GM12878 (cell line): ENCODE measurements around the gene NLGN3. TPM values are rescaled to one million over a fixed set of nuclear protein-coding genes. Genes with fewer than 3 reads are reported as not detected.

Experiments
- ATAC-seq: fragments of 200-7000 bp; cut with Tn5 transposase; 3 replicates; pipeline ENCODE4 v1.9.1; 2020; ENCODE audit warnings: mild to moderate bottlenecking, moderate library complexity
- BruUV-seq: library from RNA; stranded (reverse); fragments of 400-500 nt; replicated peaks from 2 replicates; lab custom pipeline; 2021; lab: Mats Ljungman, UMichigan
- CTCF ChIA-PET: fragments of 300-600 bp; sonication (Branson Sonifier 250); formaldehyde crosslinking; extraction: SDS; loops from one replicate; lab custom pipeline; 2021; ENCODE audit warnings: inconsistent platforms; lab: Yijun Ruan, JAX
- POLR2A ChIA-PET: fragments of 350-600 bp; formaldehyde crosslinking; extraction: SDS; loops from one replicate; lab custom pipeline; 2021; ENCODE audit warnings: inconsistent platforms; lab: Charles Lee
- RAD21 ChIA-PET: fragments of 300-600 bp; sonication (Branson Sonifier 250); formaldehyde crosslinking; loops from one replicate; lab custom pipeline; 2023; ENCODE audit warnings: antibody characterized with exemption; ENCODE audit not compliant: unreplicated experiment; lab: Charles Lee
- SMC1A ChIA-PET: fragments of 300-600 bp; sonication (Branson Sonifier 250); formaldehyde crosslinking; loops from one replicate; lab custom pipeline; 2023; ENCODE audit not compliant: unreplicated experiment, uncharacterized antibody; lab: Charles Lee
- DNase-seq: peaks from one replicate; pipeline ENCODE4 v3.0.0-alpha.2; 2011; ENCODE audit warnings: low read depth, low spot score
- FAIRE-seq: peaks from 3 replicates; lab custom pipeline; 2011; peaks lifted over from hg19 to GRCh38; lab: Jason Lieb, UNC
- H2AFZ ChIP-seq: 2 replicates; pipeline ENCODE4 v1.6.0; 2011; ENCODE audit warnings: low read depth, low read length, control low read depth; ENCODE audit not compliant: control insufficient read depth
- H3K27ac ChIP-seq: 2 replicates; pipeline ENCODE4 v1.5.1; 2011; ENCODE audit warnings: control low read depth; ENCODE audit not compliant: control insufficient read depth, insufficient read depth
- H3K27me3 ChIP-seq, 2 experiments: replicated peaks in 1 of 2; 2 replicates each; pipeline versions ENCODE4 v1.6.0 to v1.6.1; 2011; ENCODE audit warnings: low read length in 1 of 2; ENCODE audit not compliant: control insufficient read depth in 2 of 2, insufficient read depth in 2 of 2
- H3K36me3 ChIP-seq, 2 experiments: 2 replicates each; pipeline ENCODE4 v1.5.1; 2011; ENCODE audit warnings: low read length in 1 of 2; ENCODE audit not compliant: control insufficient read depth in 2 of 2, insufficient read depth in 2 of 2
- H3K4me1 ChIP-seq: 2 replicates; pipeline ENCODE4 v1.6.1; 2011; ENCODE audit warnings: mild to moderate bottlenecking, low read length, moderate library complexity, mixed read lengths; ENCODE audit not compliant: control insufficient read depth, insufficient read depth
- H3K4me2 ChIP-seq: 2 replicates; pipeline ENCODE4 v1.6.0; 2011; ENCODE audit warnings: control low read depth; ENCODE audit not compliant: control insufficient read depth, insufficient read depth
- H3K4me3 ChIP-seq: fragments of 200-600 bp; sonication (generic); 2 replicates; pipeline ENCODE4 v1.5.1; 2016
- H3K79me2 ChIP-seq: 2 replicates; pipeline ENCODE4 v1.6.0; 2011; ENCODE audit warnings: low read length; ENCODE audit not compliant: control insufficient read depth, insufficient read depth
- H3K9ac ChIP-seq: 2 replicates; pipeline ENCODE4 v1.8.0; 2011; ENCODE audit warnings: low read length, control low read depth, mixed read lengths; ENCODE audit not compliant: control insufficient read depth, insufficient read depth
- H3K9me3 ChIP-seq: replicated peaks from 3 replicates; pipeline ENCODE4 v1.5.1; 2011; ENCODE audit warnings: mild to moderate bottlenecking, low read length; ENCODE audit not compliant: control insufficient read depth, insufficient read depth
- H4K20me1 ChIP-seq: 2 replicates; pipeline ENCODE4 v1.6.0; 2011; ENCODE audit not compliant: control insufficient read depth, insufficient read depth
- ATF7 ChIP-seq: fragments of 450-650 bp; IDR thresholded peaks from 2 replicates; pipeline ENCODE4 v1.6.1; 2016; ENCODE audit warnings: low read depth, mild to moderate bottlenecking
- CBFB ChIP-seq: IDR thresholded peaks from 2 replicates; pipeline ENCODE4 v1.6.1; 2016; ENCODE audit warnings: antibody characterized with exemption, low read depth
- JUNB ChIP-seq: IDR thresholded peaks from 2 replicates; pipeline ENCODE4 v1.6.1; 2016; ENCODE audit warnings: antibody characterized with exemption, mild to moderate bottlenecking
- RCOR1 ChIP-seq: conservative IDR thresholded peaks from 2 replicates; pipeline ENCODE4 v1.6.1; 2012; ENCODE audit warnings: low read depth, low read length, improper control_type of control experiment
- SREBF2 ChIP-seq: IDR thresholded peaks from 2 replicates; pipeline ENCODE4 v1.6.1; 2012; ENCODE audit warnings: mild to moderate bottlenecking, low read length
- ZSCAN29 ChIP-seq: fragments of 450-650 bp; IDR thresholded peaks from 2 replicates; pipeline ENCODE4 v1.6.1; 2017; ENCODE audit warnings: mild to moderate bottlenecking, moderate library complexity
- WGBS: methylation state at CpG from one replicate; pipeline ENCODE4 v1.1.6; 2016; ENCODE audit warnings: low lambda C conversion rate; ENCODE audit not compliant: insufficient replicate concordance, insufficient coverage; ENCODE audit errors: missing lambda C conversion rate; 5-methylcytosine and 5-hydroxymethylcytosine counted together
- in situ Hi-C: fragments of 300-500 bp; cut with MboI; formaldehyde crosslinking; loops from 9 replicates; pipeline ENCODE4 v1.14.3; 2018; ENCODE audit warnings: mixed read lengths
- intact Hi-C: fragments of 100-400 bp; cut with micrococcal nuclease; formaldehyde crosslinking; loops from one replicate; pipeline ENCODE4 v1.14.2; 2022; ENCODE audit not compliant: unreplicated experiment
- polyA plus RNA-seq, 11 experiments: library from polyadenylated mRNA; depleted of rRNA in 4 of 11; unstranded in 6 of 11; stranded (reverse) in 5 of 11; fragments of >200 nt; fragmentation: Nextera tagmentation in 4 of 11; fragmentation: Illumina TruSeq in 1 of 11; extraction: Ambion mirVana in 4 of 11; extraction: Trizol in 1 of 11; gene quantifications; 1 replicate in 1 of 11; 2 replicates in 10 of 11; pipeline versions ENCODE4 v1.2.1 to v1.2.3, GENCODE V29; 2011 to 2016; ENCODE audit warnings: inconsistent platforms in 2 of 11, missing spikeins in 2 of 11, low read depth in 1 of 11
- total RNA-seq, 4 experiments: library from RNA; depleted of rRNA in 3 of 4; stranded (reverse); fragments of >200 nt in 3 of 4; fragmentation: Illumina TruSeq in 1 of 4; extraction: Trizol in 1 of 4; gene quantifications; 2 replicates each; pipeline versions ENCODE4 v1.2.1 to v1.2.3, GENCODE V29; 2013 to 2021
- TF ChIP-seq, protein P1 (sequence below): IDR thresholded peaks from 2 replicates; pipeline ENCODE4 v1.6.1; 2011; ENCODE audit warnings: borderline replicate concordance, low read depth, mild to moderate bottlenecking, moderate library complexity, mixed read lengths, low read length; ENCODE audit not compliant: insufficient read depth; ENCODE audit errors: extremely low read length
- TF ChIP-seq, protein P2 (sequence below): IDR thresholded peaks from 2 replicates; pipeline ENCODE4 v1.6.1; 2011; ENCODE audit warnings: low read depth, low read length, improper control_type of control experiment, borderline replicate concordance
- TF ChIP-seq, protein P3 (sequence below): fragments of 450-650 bp; conservative IDR thresholded peaks from 2 replicates; pipeline ENCODE4 v1.6.1; 2017; ENCODE audit warnings: mild to moderate bottlenecking, moderate library complexity
- TF ChIP-seq, protein P4 (sequence below): fragments of 150-350 bp; IDR thresholded peaks from 2 replicates; pipeline ENCODE4 v1.6.1; 2016; ENCODE audit warnings: low read depth, low read length
- TF ChIP-seq, protein P5 (sequence below): fragments of 450-650 bp; formaldehyde crosslinking; IDR thresholded peaks from 2 replicates; pipeline ENCODE4 v1.4.0; 2020; ENCODE audit warnings: mild to moderate bottlenecking, moderate library complexity

The NLGN3 gene
- total and polyA plus RNA-seq, 10 of the 15 experiments (the other 5 are each of a cell fraction or from before 2014, with no cell fraction given), result 0.07 to 0.73 (median 0.28) TPM

DNA sequence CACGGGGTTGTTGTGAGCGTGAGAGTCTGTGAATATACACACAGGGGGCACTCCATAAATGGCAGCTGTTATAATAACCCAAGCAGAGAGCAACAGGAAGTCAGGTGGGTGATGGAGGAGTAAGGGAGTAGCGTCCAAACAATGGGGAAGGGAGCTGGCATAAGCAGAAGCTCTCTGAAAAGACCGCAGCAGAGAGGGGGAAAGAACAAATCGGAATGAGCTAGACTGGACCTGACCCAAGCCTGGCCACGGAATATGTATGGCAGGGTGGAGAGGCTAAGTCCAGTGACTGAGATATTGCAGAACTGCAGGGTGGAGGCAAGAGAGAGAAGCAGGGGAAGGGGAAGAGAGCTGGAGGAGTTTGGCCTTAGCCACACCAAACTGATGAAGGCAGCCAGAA is 71.8 kb downstream of the NLGN3 start:
- ChIA-PET CTCF (interaction anchor here (0.6 kb wide), 1 partner anchor 807 kb away, joined by 4 read pairs; no protein-coding TSS in a partner anchor), SMC1A (interaction anchor here (0.9 kb wide), 1 partner anchor 18 kb away, joined by 5 read pairs; no protein-coding TSS in a partner anchor), POLR2A (interaction anchor here (1.0 kb wide), 1 partner anchor 190 kb away, joined by 4 read pairs; no protein-coding TSS in a partner anchor), RAD21 (interaction anchor here (0.9 to 1.0 kb wide), 2 partner anchors 18 to 382 kb away, joined by 3 read pairs; no protein-coding TSS in a partner anchor)
- Histone ChIP-seq H4K20me1 (no peaks in the 10 kb centered on the region), H3K4me3 (no peak overlapping the region), H3K4me2 (no peak overlapping the region), H2AFZ (no peak overlapping the region), H3K9me3 (no peaks in the 10 kb centered on the region), H3K27ac (no peak overlapping the region), H3K27me3 (no peaks in the 10 kb centered on the region; a peak in 1 of 4 replicates), H3K36me3 (no peaks in the 10 kb centered on the region), H3K9ac (no peak overlapping the region), H3K79me2 (no peaks in the 10 kb centered on the region), H3K4me1 (no peaks in the 10 kb centered on the region)
- TF ChIP-seq RCOR1 (no peak), ATF7 (no peak), ZSCAN29 (no peak), CBFB (no peak), JUNB (no peak), SREBF2 (no peak)
- TF ChIP-seq, protein P1, sequence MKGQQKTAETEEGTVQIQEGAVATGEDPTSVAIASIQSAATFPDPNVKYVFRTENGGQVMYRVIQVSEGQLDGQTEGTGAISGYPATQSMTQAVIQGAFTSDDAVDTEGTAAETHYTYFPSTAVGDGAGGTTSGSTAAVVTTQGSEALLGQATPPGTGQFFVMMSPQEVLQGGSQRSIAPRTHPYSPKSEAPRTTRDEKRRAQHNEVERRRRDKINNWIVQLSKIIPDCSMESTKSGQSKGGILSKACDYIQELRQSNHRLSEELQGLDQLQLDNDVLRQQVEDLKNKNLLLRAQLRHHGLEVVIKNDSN, result no peak
- TF ChIP-seq, protein P2, sequence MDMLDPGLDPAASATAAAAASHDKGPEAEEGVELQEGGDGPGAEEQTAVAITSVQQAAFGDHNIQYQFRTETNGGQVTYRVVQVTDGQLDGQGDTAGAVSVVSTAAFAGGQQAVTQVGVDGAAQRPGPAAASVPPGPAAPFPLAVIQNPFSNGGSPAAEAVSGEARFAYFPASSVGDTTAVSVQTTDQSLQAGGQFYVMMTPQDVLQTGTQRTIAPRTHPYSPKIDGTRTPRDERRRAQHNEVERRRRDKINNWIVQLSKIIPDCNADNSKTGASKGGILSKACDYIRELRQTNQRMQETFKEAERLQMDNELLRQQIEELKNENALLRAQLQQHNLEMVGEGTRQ, result no peak
- TF ChIP-seq, protein P3, sequence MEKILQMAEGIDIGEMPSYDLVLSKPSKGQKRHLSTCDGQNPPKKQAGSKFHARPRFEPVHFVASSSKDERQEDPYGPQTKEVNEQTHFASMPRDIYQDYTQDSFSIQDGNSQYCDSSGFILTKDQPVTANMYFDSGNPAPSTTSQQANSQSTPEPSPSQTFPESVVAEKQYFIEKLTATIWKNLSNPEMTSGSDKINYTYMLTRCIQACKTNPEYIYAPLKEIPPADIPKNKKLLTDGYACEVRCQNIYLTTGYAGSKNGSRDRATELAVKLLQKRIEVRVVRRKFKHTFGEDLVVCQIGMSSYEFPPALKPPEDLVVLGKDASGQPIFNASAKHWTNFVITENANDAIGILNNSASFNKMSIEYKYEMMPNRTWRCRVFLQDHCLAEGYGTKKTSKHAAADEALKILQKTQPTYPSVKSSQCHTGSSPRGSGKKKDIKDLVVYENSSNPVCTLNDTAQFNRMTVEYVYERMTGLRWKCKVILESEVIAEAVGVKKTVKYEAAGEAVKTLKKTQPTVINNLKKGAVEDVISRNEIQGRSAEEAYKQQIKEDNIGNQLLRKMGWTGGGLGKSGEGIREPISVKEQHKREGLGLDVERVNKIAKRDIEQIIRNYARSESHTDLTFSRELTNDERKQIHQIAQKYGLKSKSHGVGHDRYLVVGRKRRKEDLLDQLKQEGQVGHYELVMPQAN, result no peak
- TF ChIP-seq, protein P4, sequence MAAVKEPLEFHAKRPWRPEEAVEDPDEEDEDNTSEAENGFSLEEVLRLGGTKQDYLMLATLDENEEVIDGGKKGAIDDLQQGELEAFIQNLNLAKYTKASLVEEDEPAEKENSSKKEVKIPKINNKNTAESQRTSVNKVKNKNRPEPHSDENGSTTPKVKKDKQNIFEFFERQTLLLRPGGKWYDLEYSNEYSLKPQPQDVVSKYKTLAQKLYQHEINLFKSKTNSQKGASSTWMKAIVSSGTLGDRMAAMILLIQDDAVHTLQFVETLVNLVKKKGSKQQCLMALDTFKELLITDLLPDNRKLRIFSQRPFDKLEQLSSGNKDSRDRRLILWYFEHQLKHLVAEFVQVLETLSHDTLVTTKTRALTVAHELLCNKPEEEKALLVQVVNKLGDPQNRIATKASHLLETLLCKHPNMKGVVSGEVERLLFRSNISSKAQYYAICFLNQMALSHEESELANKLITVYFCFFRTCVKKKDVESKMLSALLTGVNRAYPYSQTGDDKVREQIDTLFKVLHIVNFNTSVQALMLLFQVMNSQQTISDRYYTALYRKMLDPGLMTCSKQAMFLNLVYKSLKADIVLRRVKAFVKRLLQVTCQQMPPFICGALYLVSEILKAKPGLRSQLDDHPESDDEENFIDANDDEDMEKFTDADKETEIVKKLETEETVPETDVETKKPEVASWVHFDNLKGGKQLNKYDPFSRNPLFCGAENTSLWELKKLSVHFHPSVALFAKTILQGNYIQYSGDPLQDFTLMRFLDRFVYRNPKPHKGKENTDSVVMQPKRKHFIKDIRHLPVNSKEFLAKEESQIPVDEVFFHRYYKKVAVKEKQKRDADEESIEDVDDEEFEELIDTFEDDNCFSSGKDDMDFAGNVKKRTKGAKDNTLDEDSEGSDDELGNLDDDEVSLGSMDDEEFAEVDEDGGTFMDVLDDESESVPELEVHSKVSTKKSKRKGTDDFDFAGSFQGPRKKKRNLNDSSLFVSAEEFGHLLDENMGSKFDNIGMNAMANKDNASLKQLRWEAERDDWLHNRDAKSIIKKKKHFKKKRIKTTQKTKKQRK, result no peak
- TF ChIP-seq, protein P5, sequence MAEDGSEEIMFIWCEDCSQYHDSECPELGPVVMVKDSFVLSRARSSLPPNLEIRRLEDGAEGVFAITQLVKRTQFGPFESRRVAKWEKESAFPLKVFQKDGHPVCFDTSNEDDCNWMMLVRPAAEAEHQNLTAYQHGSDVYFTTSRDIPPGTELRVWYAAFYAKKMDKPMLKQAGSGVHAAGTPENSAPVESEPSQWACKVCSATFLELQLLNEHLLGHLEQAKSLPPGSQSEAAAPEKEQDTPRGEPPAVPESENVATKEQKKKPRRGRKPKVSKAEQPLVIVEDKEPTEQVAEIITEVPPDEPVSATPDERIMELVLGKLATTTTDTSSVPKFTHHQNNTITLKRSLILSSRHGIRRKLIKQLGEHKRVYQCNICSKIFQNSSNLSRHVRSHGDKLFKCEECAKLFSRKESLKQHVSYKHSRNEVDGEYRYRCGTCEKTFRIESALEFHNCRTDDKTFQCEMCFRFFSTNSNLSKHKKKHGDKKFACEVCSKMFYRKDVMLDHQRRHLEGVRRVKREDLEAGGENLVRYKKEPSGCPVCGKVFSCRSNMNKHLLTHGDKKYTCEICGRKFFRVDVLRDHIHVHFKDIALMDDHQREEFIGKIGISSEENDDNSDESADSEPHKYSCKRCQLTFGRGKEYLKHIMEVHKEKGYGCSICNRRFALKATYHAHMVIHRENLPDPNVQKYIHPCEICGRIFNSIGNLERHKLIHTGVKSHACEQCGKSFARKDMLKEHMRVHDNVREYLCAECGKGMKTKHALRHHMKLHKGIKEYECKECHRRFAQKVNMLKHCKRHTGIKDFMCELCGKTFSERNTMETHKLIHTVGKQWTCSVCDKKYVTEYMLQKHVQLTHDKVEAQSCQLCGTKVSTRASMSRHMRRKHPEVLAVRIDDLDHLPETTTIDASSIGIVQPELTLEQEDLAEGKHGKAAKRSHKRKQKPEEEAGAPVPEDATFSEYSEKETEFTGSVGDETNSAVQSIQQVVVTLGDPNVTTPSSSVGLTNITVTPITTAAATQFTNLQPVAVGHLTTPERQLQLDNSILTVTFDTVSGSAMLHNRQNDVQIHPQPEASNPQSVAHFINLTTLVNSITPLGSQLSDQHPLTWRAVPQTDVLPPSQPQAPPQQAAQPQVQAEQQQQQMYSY, result no peak
- DNase-seq (no peak), ATAC-seq (no peak), FAIRE-seq (no peak)
- WGBS, result 26% methylated on average over 6 of the region's 6 CpGs
- intact Hi-C loops (no loop called here), in situ Hi-C loops (no loop called here)
- BruUV-seq, result no TSS peak
